ES-I3 (cell line): ENCODE results near the gene TRIM45.

Experiments used
- H3K36me3 ChIP-seq: 2 replicates; pipeline ENCODE4 v1.6.1; 2013; ENCODE audit warnings: mild to moderate bottlenecking, low read length, control low read depth, moderate library complexity; ENCODE audit not compliant: insufficient read depth
- H3K4me1 ChIP-seq: 2 replicates; pipeline ENCODE4 v1.6.1; 2013; ENCODE audit warnings: mild to moderate bottlenecking, control low read depth, low read length; ENCODE audit not compliant: insufficient read depth
- H3K9ac ChIP-seq: 2 replicates; pipeline ENCODE4 v1.6.1; 2013; ENCODE audit warnings: low read depth, mild to moderate bottlenecking, low read length, moderate library complexity
- H3K9me3 ChIP-seq: 2 replicates; pipeline ENCODE4 v1.6.1; 2013; ENCODE audit warnings: mild to moderate bottlenecking, low read length, moderate library complexity; ENCODE audit not compliant: control insufficient read depth, insufficient read depth

The TRIM45 gene

GRCh38 chr1:117076648-117077047, 44.9 kb downstream of the TRIM45 start:
- H3K9me3 ChIP-seq, result no peaks in the 10 kb centered on the region
- no peaks in the 10 kb centered on the region for H3K4me1 ChIP-seq
- peaks cover 49% of the 10 kb centered on the region for H3K36me3 ChIP-seq
- no peak overlapping the region for H3K9ac ChIP-seq

DNA sequence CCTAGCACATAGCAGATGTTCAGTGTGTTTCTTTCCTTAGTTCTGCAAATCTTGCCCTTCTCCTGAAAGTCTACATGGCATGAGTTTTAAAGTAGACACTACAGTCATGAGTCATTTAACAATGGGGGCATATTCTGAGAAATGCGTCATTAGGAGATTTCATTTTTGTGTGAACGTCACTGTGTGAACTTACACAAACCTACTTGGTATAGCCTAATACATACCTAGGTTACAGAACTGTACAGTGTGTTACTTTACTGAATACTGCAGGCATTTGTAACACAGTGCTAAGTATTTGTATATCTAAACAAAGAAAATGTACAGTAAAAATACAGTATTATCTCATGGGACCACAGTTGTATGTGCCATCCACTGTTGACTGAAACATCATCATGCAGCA, 51.4 kb downstream of the TRIM45 start:
- peaks cover 15% of the 10 kb centered on the region; the same call in 1 of the 2 replicates for H3K36me3 ChIP-seq
- no peaks in the 10 kb centered on the region for H3K9me3 ChIP-seq
- no peaks in the 10 kb centered on the region for H3K4me1 ChIP-seq
- no peak overlapping the region for H3K9ac ChIP-seq

DNA sequence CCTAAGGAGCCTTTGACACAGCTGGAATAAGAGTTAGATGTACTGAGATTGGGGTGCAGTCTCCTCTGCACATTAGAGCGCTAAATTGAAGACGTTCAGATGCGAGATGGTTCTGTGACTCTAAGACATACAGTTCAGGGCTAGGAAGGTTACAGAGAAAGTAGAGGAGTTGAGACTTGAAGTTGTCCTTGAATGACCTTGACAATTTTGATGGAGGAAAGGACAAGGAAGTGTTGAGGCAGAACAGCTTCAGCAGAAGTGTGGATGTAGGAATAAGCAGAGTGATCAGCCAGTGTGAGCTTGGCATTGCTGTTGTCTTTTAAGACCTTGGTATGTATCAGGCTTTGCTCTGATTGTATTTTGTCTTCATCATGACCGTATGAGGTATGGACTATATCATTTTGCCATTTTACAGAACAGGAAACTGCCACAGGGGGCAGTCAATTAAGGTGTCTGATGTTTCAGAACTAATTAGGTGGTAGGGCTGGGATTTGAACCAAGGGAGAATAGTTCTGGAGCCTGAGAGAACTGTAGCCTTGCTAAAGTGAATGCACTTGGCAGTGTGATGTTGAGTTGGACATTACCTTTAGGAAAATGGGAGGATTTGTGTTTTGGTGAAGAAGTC, 52.2 kb downstream of the TRIM45 start:
- H3K9me3 ChIP-seq, result no peaks in the 10 kb centered on the region
- no peak overlapping the region for H3K9ac ChIP-seq
- H3K4me1 ChIP-seq, result no peaks in the 10 kb centered on the region
- H3K36me3 ChIP-seq, result peaks cover 7% of the 10 kb centered on the region; the same call in 1 of the 2 replicates

DNA sequence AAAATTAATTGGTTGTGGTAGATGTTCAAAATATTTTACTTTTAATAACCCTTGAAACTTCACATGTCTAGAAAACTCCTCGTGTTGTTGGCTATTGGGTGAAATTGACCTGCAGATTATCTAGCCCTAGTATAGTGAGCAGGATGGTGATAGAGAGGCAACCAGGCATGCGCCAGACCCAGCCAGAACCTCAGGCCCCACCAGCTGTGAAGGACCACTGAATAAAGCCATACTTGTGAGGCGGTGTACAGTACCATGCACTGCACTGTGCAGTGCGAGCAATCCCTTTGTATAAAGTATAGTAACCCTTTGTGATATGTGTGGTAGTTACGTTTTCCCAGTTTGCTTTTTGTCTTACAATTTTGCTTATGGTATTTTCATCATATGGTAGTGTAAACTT, 53.0 kb downstream of the TRIM45 start:
- Histone ChIP-seq H3K9ac (no peak overlapping the region), H3K9me3 (no peaks in the 10 kb centered on the region), H3K4me1 (no peaks in the 10 kb centered on the region), H3K36me3 (peaks cover under 1% of the 10 kb centered on the region)

GRCh38 chr1:117067533-117068370, 53.8 kb downstream of the TRIM45 start:
- no peaks in the 10 kb centered on the region; the same call in 1 of the 2 replicates for H3K36me3 ChIP-seq
- H3K9me3 ChIP-seq, result no peaks in the 10 kb centered on the region
- H3K4me1 ChIP-seq, result no peaks in the 10 kb centered on the region
- no peak overlapping the region for H3K9ac ChIP-seq

GRCh38 chr1:117066367-117066766, 55.2 kb downstream of the TRIM45 start:
- Histone ChIP-seq H3K9ac (no peak overlapping the region), H3K36me3 (peaks cover 4% of the 10 kb centered on the region; the same call in 1 of the 2 replicates)

GRCh38 chr1:117061986-117062415, 59.5 kb downstream of the TRIM45 start:
- no peaks in the 10 kb centered on the region; the same call in 1 of the 2 replicates for H3K4me1 ChIP-seq
- H3K9me3 ChIP-seq, result no peaks in the 10 kb centered on the region
- H3K36me3 ChIP-seq, result peaks cover 4% of the 10 kb centered on the region; the same call in 1 of the 2 replicates
- no peak overlapping the region for H3K9ac ChIP-seq

More at GRCh38 chr1:117066367-117066766, 55.2 kb downstream of the TRIM45 start:
- Histone ChIP-seq H3K9me3 (no peaks in the 10 kb centered on the region), H3K4me1 (no peaks in the 10 kb centered on the region; the same call in 1 of the 2 replicates)
